IgD-negative memory B cell (primary cell): ENCODE results near the gene FGF14. TPM values are rescaled to one million over a fixed set of nuclear protein-coding genes. Genes with fewer than 3 reads are reported as not detected.
"Not testable (repeated sequence)": the region's sequence is repeated elsewhere in the genome, so short reads cannot be mapped to it uniquely, and the experiment has no call there.

ENCODE experiments used
- H3K27ac Mint-ChIP-seq, 3 donors: one replicate each; pipeline ENCODE4 v1.8.0; 2020 to 2022; ENCODE audit warnings: mild to moderate bottlenecking in 3 of 3, mixed read lengths in 3 of 3, moderate library complexity in 1 of 3
- H3K27me3 Mint-ChIP-seq: one replicate; pipeline ENCODE4 v1.8.0; 2021; ENCODE audit warnings: mixed read lengths
- H3K36me3 Mint-ChIP-seq: one replicate; pipeline ENCODE4 v1.8.0; 2020; ENCODE audit warnings: mild to moderate bottlenecking, mixed read lengths
- H3K4me1 Mint-ChIP-seq, 3 donors: one replicate each; pipeline ENCODE4 v1.8.0; 2020 to 2022; ENCODE audit warnings: mixed read lengths in 3 of 3, mild to moderate bottlenecking in 1 of 3
- H3K4me3 Mint-ChIP-seq, 4 donors: one replicate each; pipeline ENCODE4 v1.8.0; 2020 to 2022; ENCODE audit warnings: mild to moderate bottlenecking in 4 of 4, mixed read lengths in 4 of 4, moderate library complexity in 3 of 4
- H3K9me3 Mint-ChIP-seq, 3 donors: one replicate each; pipeline ENCODE4 v1.8.0; 2020 to 2021; ENCODE audit warnings: mixed read lengths in 3 of 3, mild to moderate bottlenecking in 1 of 3
- polyA plus RNA-seq: library from polyadenylated mRNA; unstranded; fragments of 300-500 nt; fragmentation: Illumina TruSeq; gene quantifications from one replicate; pipeline ENCODE4 v1.2.3, GENCODE V29; 2021

FGF14 gene
- polyA plus RNA-seq, 1 donor from 2014 or later, result not detected

DNA sequence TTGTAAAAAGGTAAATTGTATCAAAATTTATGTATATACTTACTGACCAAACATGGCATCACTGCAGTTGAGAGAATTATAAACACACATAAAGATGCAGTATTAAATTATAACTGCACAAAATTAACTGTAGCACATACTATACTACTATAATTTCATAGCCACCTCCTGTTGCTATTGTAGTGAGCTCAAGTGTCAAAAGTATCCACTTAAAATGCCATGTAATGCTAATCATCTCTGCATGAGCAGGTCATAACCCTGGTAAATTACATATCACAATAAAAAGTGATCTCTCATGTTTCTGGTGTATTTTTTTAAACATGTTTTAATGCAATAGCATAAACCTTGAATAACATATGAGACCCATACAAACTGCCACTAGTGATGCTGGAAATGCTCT is 308.6 kb downstream of the FGF14 start:
- H3K4me3 Mint-ChIP-seq, H3K9me3 Mint-ChIP-seq, H3K27me3 Mint-ChIP-seq, H3K27ac Mint-ChIP-seq, H3K4me1 Mint-ChIP-seq, H3K36me3 Mint-ChIP-seq: not testable (repeated sequence)

DNA sequence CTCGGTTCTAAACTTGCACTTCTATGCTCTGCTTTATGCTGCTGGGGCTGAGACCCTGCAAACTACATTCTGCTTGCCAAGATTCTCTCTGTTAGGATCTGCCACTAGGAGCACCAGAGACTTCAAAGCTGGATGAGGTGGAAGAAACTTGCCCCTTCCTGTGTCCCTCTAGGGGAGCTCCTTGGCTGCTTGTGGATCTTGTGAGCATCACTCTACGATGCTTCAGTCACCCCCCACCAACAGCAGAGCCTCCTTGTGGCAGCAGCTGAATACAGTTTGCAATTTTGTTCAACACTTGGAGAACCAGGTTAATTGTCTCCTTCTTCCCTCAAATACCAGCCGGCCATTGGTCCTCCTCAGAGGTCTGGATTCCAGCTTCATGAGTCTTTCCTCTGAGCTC is 310.6 kb downstream of the FGF14 start:
- Mint-ChIP-seq H3K27ac (no peak overlapping the region), H3K27me3 (no peaks in the 10 kb centered on the region), H3K4me1 (no peaks in the 10 kb centered on the region), H3K36me3 (no peaks in the 10 kb centered on the region), H3K4me3 (no peak overlapping the region), H3K9me3 (peaks cover 0 to 2% (median 0%) of the 10 kb centered on the region in 3 donors)

DNA sequence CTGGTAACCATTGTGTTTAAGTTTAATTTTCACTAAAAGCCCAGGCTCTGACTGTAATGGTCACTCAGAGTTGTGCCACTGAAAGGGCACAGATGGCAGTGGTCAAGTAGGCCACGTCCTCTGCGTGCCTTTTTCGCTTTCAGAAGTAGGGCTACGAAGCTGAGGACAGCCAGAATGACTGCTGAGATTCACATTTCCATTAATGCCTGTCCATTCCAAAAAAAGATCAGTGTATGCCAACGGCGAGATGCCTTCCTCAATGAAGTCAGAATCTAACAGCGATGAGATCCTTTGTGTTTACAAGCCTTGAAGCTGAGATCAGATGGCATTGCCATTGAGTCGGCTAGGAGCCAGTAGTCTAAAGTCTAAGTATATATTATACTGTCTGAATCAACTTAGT is 311.3 kb downstream of the FGF14 start:
- Mint-ChIP-seq H3K27ac (no peak overlapping the region), H3K4me3 (no peak overlapping the region), H3K36me3 (no peaks in the 10 kb centered on the region)

DNA sequence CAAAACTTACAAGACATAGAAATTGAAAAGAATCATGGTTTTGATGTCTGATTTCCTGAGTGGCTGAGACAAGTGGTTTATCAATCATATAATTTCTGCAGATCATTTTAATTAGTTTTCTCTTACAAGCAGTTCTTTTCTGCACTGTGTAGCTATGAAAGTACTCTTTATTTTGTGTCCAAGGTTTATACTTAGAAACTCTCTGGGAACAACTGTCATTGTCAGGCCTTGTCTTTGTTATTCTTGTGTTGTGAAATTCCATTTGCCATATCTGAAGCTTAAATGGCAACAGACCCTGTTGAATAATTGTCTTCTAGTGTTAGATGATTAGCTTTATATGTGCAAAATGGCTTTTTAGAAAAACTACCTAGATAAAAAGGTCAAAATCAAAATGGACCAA is 312.1 kb downstream of the FGF14 start:
- Mint-ChIP-seq H3K4me1 (no peaks in the 10 kb centered on the region), H3K27me3 (no peaks in the 10 kb centered on the region), H3K27ac (no peak overlapping the region), H3K36me3 (no peaks in the 10 kb centered on the region), H3K9me3 (peaks cover 0 to 2% (median 0%) of the 10 kb centered on the region in 3 donors), H3K4me3 (no peak overlapping the region)

More for the DNA sequence above, 311.3 kb downstream of the FGF14 start:
- Mint-ChIP-seq H3K27me3 (no peaks in the 10 kb centered on the region), H3K9me3 (peaks cover 0 to 2% (median 0%) of the 10 kb centered on the region in 3 donors), H3K4me1 (no peaks in the 10 kb centered on the region)

DNA sequence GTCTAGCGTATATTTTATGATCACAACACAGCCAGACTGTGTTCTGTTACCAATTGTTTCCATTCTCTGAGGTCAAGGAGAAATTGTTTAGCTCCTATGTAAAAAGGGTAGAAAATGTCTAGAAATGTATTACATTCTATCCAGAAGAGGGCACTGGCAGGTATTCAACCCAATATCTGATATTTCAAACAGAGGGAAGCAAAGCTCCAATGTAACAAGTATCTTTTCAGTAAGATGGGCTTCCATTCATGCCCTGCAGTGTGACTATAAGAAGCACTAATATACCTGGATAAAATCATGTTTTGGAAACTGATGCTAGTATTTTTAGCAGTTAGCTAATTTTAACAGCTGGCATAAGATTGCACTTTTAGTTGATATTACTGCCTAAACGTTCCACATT is 312.7 kb downstream of the FGF14 start:
- H3K4me1 Mint-ChIP-seq, result no peaks in the 10 kb centered on the region
- peaks cover 0 to 2% (median 0%) of the 10 kb centered on the region in 3 donors for H3K9me3 Mint-ChIP-seq
- no peak overlapping the region for H3K27ac Mint-ChIP-seq
- no peak overlapping the region for H3K4me3 Mint-ChIP-seq
- no peaks in the 10 kb centered on the region for H3K36me3 Mint-ChIP-seq
- no peaks in the 10 kb centered on the region for H3K27me3 Mint-ChIP-seq

DNA sequence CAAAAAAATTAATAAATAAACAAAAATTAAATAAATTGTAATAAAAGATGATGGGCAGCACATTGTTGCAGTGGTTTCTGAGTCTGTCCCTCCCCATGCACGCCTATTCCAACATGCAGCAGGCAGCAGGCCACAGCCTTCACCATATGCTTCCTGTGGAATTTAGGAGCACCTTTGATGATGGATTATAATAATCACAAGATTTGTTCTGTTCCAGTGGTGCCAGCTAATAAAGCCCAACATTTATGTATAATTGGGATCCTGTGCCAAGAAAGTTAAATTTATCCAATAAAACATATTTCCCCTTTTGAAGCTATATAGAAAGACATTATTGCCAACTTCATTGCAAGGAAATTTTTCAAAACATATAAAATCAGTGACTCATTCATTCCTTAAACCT is 328.6 kb downstream of the FGF14 start:
- H3K27me3 Mint-ChIP-seq, result no peaks in the 10 kb centered on the region
- no peak overlapping the region for H3K4me3 Mint-ChIP-seq
- H3K36me3 Mint-ChIP-seq, result no peaks in the 10 kb centered on the region
- no peak overlapping the region for H3K27ac Mint-ChIP-seq
- no peaks in the 10 kb centered on the region for H3K9me3 Mint-ChIP-seq
- no peaks in the 10 kb centered on the region for H3K4me1 Mint-ChIP-seq

DNA sequence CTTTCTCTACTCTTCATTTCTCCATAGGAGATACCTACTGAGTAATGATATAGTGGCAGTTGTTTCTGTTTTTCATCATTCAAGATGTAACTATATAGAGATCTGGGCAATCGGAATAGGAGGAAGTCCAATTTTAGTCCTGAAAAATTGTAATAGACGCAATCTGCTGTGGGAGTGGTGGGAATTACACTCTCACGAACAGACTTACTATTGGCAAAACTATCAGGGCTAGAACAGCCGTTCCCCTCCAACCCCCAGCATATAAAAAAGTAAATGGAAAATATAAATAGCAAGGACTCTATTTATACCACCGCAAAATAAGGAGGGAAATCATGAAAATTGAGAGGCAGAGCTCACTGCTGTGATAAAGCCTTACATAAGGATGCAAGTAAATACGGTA is 330.1 kb downstream of the FGF14 start:
- Mint-ChIP-seq H3K36me3 (no peaks in the 10 kb centered on the region), H3K4me1 (no peaks in the 10 kb centered on the region), H3K27ac (no peak overlapping the region), H3K9me3 (peaks cover 0 to 1% (median 0%) of the 10 kb centered on the region in 3 donors), H3K27me3 (peaks cover 1% of the 10 kb centered on the region), H3K4me3 (no peak overlapping the region)

DNA sequence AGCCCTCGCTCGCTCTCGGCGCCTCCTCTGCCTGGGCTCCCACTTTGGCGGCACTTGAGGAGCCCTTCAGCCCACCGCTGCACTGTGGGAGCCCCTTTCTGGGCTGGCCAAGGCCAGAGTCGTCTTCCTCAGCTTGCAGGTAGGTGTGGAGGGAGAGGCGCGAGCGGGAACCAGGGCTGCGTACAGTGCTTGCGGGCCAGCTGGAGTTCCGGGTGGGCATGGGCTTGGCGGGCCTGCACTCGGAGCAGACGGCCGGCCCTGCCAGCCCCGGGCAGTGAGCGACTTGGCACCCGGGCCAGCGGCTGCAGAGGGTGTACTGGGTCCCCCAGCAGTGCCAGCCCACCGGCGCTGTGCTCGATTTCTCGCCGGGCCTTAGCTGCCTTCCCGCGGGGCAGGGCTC is 333.5 kb downstream of the FGF14 start:
- not testable (repeated sequence) for H3K27me3 Mint-ChIP-seq, H3K4me3 Mint-ChIP-seq, H3K9me3 Mint-ChIP-seq, H3K36me3 Mint-ChIP-seq, H3K27ac Mint-ChIP-seq, H3K4me1 Mint-ChIP-seq

DNA sequence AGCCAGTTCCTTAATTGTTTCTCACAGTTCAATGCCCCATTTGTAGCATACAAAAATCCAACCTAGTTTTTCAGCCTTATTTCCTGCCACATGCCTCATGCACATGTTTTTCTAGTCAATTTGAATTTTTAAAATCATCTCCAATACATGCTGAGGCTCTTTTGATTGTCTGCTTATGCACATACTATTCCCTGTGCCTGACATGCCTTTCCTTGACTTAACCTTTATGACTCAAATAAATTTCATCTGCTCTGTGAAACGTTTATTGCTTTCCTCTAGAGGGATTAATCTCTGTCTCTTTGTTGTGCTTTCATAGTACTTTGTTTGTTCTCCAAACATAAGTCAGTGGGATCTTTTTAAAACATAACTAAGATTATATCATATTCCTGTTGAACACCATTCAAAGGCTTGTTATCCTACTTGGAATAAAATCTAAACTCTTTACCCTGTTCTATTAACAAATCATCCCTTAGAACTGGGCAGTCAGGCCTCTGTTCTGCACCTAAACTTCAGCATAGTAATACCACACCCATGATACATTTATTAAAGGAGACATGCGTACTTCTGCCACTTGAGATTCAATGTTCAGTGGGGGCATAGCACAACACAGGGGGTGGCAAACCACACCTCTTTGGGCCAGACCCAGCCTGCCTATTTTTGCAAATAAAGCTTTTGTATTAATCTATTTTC is 346.6 kb downstream of the FGF14 start:
- Mint-ChIP-seq H3K9me3 (peaks cover 4 to 25% (median 10%) of the 10 kb centered on the region in 3 donors), H3K4me1 (peaks cover 0 to 1% (median 0%) of the 10 kb centered on the region in 3 donors), H3K36me3 (no peaks in the 10 kb centered on the region), H3K4me3 (no peak overlapping the region), H3K27ac (no peak overlapping the region), H3K27me3 (no peaks in the 10 kb centered on the region)

DNA sequence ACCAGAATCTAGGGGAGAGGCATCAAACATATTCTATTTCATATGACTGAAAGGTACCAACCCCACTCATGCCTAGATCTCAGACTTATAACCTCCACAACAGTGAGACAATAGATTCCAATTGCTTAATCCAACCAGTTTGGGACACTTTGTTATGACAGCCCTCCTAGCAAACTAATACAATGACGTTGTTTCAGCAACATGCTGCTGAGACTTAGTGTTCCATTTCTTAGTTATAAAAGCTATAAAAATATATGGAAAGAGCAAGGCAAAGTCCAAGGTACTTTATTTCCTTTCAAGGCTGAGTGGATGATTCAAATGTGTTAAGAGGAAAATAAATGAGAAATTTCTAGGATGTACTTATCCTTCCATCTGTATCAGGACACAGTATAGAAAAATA is 352.0 kb downstream of the FGF14 start:
- Mint-ChIP-seq H3K36me3 (no peaks in the 10 kb centered on the region), H3K4me3 (no peak overlapping the region), H3K27me3 (no peaks in the 10 kb centered on the region), H3K27ac (no peak overlapping the region), H3K4me1 (peaks cover 0 to 1% (median 0%) of the 10 kb centered on the region in 3 donors), H3K9me3 (peaks cover 6 to 27% (median 13%) of the 10 kb centered on the region in 3 donors)

DNA sequence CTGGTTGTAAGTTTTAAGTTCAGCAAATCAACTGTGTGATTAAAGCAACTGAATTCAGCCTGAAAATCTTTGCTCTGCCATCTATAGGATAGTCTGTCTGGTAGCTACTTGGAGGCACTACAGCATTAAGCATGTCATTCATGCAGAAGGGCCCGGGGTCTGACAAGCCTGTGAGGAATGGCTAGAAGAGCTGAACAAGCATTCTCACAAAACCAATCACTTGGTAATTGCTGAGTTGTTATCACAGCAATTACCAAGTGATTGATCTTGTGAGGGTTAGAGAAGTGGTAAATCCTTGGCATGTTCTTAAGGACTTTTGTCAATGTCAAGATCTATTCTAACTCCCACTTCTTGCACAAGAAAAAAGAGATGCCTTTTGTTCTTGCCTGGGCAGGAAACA is 356.1 kb downstream of the FGF14 start:
- no peaks in the 10 kb centered on the region for H3K36me3 Mint-ChIP-seq

DNA sequence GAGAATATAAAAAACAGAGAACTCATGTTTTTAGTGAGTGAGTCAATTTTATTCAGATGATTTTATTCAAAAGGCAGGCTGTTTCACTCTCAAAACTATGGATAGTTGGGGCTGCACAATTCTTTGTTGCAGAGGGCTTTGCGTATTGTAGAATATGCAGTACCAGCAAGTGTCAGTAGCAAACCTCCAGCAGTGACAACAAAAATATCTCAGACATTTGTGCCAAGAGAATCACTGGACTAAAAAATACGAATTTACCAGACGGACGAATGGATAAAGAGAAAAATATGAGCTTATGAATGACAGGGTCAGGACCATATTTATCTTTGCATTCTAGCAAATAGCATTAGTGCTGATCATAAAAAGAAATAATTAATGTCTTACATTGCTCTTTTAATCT is 359.1 kb downstream of the FGF14 start:
- H3K27me3 Mint-ChIP-seq, result no peaks in the 10 kb centered on the region
- H3K4me1 Mint-ChIP-seq, result no peaks in the 10 kb centered on the region
- H3K4me3 Mint-ChIP-seq, result no peak overlapping the region
- H3K27ac Mint-ChIP-seq, result no peak overlapping the region
- no peaks in the 10 kb centered on the region for H3K9me3 Mint-ChIP-seq
- no peaks in the 10 kb centered on the region for H3K36me3 Mint-ChIP-seq

More for the DNA sequence above, 356.1 kb downstream of the FGF14 start:
- H3K27me3 Mint-ChIP-seq, result no peaks in the 10 kb centered on the region
- no peak overlapping the region for H3K27ac Mint-ChIP-seq
- no peaks in the 10 kb centered on the region for H3K4me1 Mint-ChIP-seq
- H3K9me3 Mint-ChIP-seq, result peaks cover 2 to 6% (median 3%) of the 10 kb centered on the region in 3 donors
- no peak overlapping the region for H3K4me3 Mint-ChIP-seq

DNA sequence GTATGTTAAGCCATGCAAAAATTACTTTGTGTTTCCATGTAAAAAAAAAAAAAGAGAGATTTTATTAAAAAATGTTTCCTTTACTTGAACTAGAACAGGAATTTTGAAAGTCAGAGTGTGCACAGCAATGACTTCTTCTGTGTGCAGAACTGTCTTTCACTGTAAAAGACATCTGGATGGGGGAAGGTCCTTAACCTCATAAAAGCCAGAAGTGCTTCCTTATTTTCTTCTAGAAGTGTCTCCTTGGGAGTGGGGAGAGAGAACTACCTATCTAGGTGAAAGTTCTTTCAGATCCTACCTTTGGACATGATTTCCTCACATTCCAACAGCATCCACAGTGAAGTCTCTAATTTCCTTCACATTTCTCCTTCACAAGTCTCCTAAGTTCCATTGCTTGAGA is 360.3 kb downstream of the FGF14 start:
- Mint-ChIP-seq H3K27ac (no peak overlapping the region), H3K27me3 (no peaks in the 10 kb centered on the region), H3K4me1 (no peaks in the 10 kb centered on the region), H3K4me3 (no peak overlapping the region), H3K36me3 (no peaks in the 10 kb centered on the region), H3K9me3 (peaks cover 0 to under 1% (median 0%) of the 10 kb centered on the region in 3 donors)

DNA sequence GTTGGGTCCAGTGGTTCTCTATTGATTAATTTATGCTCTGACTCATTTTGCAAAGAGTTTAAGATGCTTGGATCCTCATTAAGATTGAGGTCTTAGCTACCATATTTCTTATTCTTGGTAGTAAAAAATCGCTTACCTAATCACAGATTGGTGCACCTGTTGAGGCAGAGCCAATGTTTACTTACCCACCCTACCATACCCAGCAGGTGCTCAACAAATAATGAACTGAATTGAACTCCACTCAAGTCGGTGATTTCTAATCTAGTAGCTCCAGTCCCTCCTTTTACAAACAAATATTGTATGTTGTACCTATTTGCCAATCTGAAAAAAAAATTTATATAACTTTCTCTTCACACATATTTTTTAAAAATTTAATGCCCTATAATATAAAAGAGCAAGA is 361.0 kb downstream of the FGF14 start:
- no peak overlapping the region for H3K4me3 Mint-ChIP-seq
- H3K27me3 Mint-ChIP-seq, result no peaks in the 10 kb centered on the region
- H3K36me3 Mint-ChIP-seq, result no peaks in the 10 kb centered on the region
- H3K27ac Mint-ChIP-seq, result no peak overlapping the region
- peaks cover 0 to 4% (median 0%) of the 10 kb centered on the region in 3 donors for H3K9me3 Mint-ChIP-seq
- H3K4me1 Mint-ChIP-seq, result no peaks in the 10 kb centered on the region

DNA sequence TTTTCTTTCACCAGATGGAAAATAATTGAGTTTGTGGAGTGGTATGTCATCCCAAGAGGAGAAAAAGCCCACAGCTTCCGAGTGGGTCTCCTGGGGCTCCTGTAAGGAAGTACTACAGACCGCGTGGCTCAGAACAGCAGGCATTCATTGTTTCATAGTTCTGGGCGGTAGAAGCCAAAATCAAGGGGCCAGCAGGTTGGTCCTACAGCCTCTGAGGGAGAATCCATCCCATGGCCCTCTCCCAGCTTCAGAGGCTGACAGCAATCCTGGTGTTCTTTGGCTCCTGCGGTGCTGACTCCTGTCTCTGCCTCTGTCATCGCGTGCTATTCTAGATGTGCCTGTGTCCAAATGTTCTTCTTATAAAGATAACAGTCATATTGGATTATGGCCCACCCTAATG is 362.6 kb downstream of the FGF14 start:
- H3K4me3 Mint-ChIP-seq, result no peak overlapping the region
- no peaks in the 10 kb centered on the region for H3K36me3 Mint-ChIP-seq
- no peaks in the 10 kb centered on the region for H3K4me1 Mint-ChIP-seq
- H3K27me3 Mint-ChIP-seq, result no peaks in the 10 kb centered on the region
- no peak overlapping the region for H3K27ac Mint-ChIP-seq
- H3K9me3 Mint-ChIP-seq, result peaks cover 0 to 4% (median 0%) of the 10 kb centered on the region in 3 donors

DNA sequence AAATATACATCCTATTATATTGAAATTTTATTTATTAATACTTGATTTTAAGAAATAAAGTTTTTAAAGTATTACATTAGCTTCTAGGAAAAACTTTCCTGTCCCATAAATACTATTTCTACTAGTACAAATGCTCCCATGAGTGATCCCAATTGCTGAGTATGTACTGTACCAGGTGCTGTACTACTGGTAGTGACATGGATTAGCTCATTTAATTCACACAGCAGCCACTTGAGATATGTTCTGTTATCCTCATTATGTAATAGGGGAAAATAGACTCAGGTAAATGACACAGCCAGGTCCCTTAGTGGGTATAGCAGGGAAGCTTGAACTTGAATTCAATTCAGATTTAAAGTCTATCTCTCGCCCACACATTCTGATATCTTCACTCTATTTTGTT is 363.1 kb downstream of the FGF14 start:
- H3K9me3 Mint-ChIP-seq, result peaks cover 0 to 4% (median 0%) of the 10 kb centered on the region in 3 donors
- no peaks in the 10 kb centered on the region for H3K27me3 Mint-ChIP-seq
- no peak overlapping the region for H3K27ac Mint-ChIP-seq
- no peaks in the 10 kb centered on the region for H3K36me3 Mint-ChIP-seq
- H3K4me1 Mint-ChIP-seq, result no peaks in the 10 kb centered on the region
- H3K4me3 Mint-ChIP-seq, result no peak overlapping the region
